ENCODE measurements around the gene TMEM132C.
"Not testable (repeated sequence)": the region's sequence is repeated elsewhere in the genome, so short reads cannot be mapped to it uniquely, and the experiment has no call there.

The TMEM132C gene

GRCh38 chr12:128267131-128267622, at the start of gene TMEM132C:
Gene TMEM132C, plus strand, starts transcription at chr12:128267170. Its CDS starts 233 bp downstream, at chr12:128267403.
- DNase-seq (ENCODE audit: low spot score): no peak

GRCh38 chr12:128224226-128224625, 42.7 kb upstream of the TMEM132C start:
- DNase-seq (ENCODE audit: low spot score): no peak

GRCh38 chr12:128228581-128228980, 38.4 kb upstream of the TMEM132C start:
- no peak for DNase-seq (ENCODE audit: low spot score)

GRCh38 chr12:128235635-128236417, 31.1 kb upstream of the TMEM132C start:
- DNase-seq (ENCODE audit: low spot score): no peak

GRCh38 chr12:128236525-128236924, 30.4 kb upstream of the TMEM132C start:
- no peak for DNase-seq (ENCODE audit: low spot score)

GRCh38 chr12:128240745-128241144, 26.2 kb upstream of the TMEM132C start:
- DNase-seq (ENCODE audit: low spot score): no peak

GRCh38 chr12:128245121-128245520, 21.8 kb upstream of the TMEM132C start:
- DNase-seq (ENCODE audit: low spot score): no peak

GRCh38 chr12:128245905-128246304, 21.1 kb upstream of the TMEM132C start:
- DNase-seq (ENCODE audit: low spot score): no peak

- DNase-seq (ENCODE audit: low spot score): no peak
These were observed 16.9 kb upstream of the TMEM132C start for GRCh38 chr12:128250096-128250495.

- not testable (repeated sequence) for DNase-seq (ENCODE audit: low spot score)
These were observed 13.1 kb upstream of the TMEM132C start for GRCh38 chr12:128253829-128254228.

- DNase-seq (ENCODE audit: low spot score): no peak
These were observed 8.0 kb upstream of the TMEM132C start for GRCh38 chr12:128258866-128259555.

GRCh38 chr12:128259556-128260070, 7.4 kb upstream of the TMEM132C start:
- DNase-seq (ENCODE audit: low spot score): no peak

GRCh38 chr12:128261757-128262156, 5.2 kb upstream of the TMEM132C start:
- no peak for DNase-seq (ENCODE audit: low spot score)

GRCh38 chr12:128265566-128265965, 1.4 kb upstream of the TMEM132C start:
- DNase-seq (ENCODE audit: low spot score): no peak

GRCh38 chr12:128266086-128266485, 884 bp upstream of the TMEM132C start:
- no peak for DNase-seq (ENCODE audit: low spot score)

GRCh38 chr12:128266541-128267130, 334 bp upstream of the TMEM132C start:
- DNase-seq (ENCODE audit: low spot score): no peak

- no peak for DNase-seq (ENCODE audit: low spot score)
These were observed 845 bp downstream of the TMEM132C start for GRCh38 chr12:128267651-128268378.

- no peak for DNase-seq (ENCODE audit: low spot score)
These were observed 1.5 kb downstream of the TMEM132C start for GRCh38 chr12:128268379-128268995.

- no peak for DNase-seq (ENCODE audit: low spot score)
These were observed 2.2 kb downstream of the TMEM132C start for GRCh38 chr12:128269181-128269591.

GRCh38 chr12:128276471-128276870, 9.5 kb downstream of the TMEM132C start:
- no peak for DNase-seq (ENCODE audit: low spot score)

GRCh38 chr12:128286970-128287369, 20.0 kb downstream of the TMEM132C start:
- no peak for DNase-seq (ENCODE audit: low spot score)
